Cardiac fibroblast (primary cell): ENCODE data around the gene EPHX1.
A peak's percentile ranks its signal among the peaks of the same experiment; 100 is the strongest.
"Not testable (repeated sequence)": the region's sequence is repeated elsewhere in the genome, so short reads cannot be mapped to it uniquely, and the experiment has no call there.

Source experiments
- DNase-seq, 2 donors: peaks; one replicate each; pipeline versions ENCODE4 v3.0.0 to v3.0.0-alpha.2; 2010; ENCODE audit warnings: low read depth in 2 of 2
- H3K4me3 ChIP-seq, 2 donors: replicated peaks in 1 of 2; 1 replicate in 1 of 2; 2 replicates in 1 of 2; pipeline ENCODE4 v1.5.1; 2011; ENCODE audit warnings: low read depth in 2 of 2, low read length in 2 of 2, mild to moderate bottlenecking in 2 of 2, moderate library complexity in 1 of 2
- TF ChIP-seq, protein P1 (sequence below): IDR thresholded peaks from one replicate; pipeline ENCODE4 v1.5.1; 2011; ENCODE audit warnings: low read depth, mild to moderate bottlenecking, low read length, inconsistent platforms

The EPHX1 gene

DNA sequence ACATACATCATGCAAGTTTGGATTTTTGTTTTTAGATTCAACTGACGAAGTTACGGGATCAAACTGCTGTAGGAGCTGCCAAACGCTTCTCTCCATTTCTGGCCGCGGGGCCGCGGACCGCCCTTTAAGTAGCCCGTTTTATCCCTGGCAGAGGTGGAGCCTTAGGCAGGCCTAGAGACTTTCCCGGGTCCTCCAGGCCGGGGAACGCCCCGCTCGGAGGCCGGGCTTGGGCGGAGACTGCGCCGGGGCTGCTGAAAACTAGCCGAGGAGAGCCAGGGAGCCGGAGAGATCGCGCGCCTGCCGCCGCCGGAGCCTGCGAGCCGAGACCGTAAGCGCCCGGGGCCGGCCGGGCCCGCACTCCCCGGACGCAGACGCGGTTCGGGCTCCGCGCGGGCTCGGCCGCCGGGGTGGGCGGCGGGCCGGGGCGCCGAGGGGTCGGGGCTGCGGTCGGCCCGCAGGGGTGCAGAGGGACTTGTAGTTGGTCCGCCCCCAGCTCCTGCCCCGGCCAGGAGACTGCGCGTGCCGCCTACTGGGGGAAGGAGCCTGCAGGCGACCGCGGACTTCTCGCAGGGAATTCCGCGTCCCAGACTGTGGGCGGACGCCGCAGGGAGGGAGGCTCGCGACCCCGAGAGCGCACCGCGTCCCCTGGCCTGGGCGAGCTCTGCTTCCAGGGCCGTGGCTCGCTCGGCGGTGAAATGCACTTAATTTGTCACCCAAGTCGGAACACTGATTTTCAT is at the start of gene EPHX1:
Gene EPHX1, plus strand, starts transcription at position 283 of the 737 bp plus-strand sequence. CDS start 18,606 bp downstream, outside the sequence.
- TF ChIP-seq, protein P1, sequence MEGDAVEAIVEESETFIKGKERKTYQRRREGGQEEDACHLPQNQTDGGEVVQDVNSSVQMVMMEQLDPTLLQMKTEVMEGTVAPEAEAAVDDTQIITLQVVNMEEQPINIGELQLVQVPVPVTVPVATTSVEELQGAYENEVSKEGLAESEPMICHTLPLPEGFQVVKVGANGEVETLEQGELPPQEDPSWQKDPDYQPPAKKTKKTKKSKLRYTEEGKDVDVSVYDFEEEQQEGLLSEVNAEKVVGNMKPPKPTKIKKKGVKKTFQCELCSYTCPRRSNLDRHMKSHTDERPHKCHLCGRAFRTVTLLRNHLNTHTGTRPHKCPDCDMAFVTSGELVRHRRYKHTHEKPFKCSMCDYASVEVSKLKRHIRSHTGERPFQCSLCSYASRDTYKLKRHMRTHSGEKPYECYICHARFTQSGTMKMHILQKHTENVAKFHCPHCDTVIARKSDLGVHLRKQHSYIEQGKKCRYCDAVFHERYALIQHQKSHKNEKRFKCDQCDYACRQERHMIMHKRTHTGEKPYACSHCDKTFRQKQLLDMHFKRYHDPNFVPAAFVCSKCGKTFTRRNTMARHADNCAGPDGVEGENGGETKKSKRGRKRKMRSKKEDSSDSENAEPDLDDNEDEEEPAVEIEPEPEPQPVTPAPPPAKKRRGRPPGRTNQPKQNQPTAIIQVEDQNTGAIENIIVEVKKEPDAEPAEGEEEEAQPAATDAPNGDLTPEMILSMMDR, result peak; percentile 33
- peak within 1 kb of the TSS; percentile 68 to 75 for H3K4me3 ChIP-seq
- DNase-seq, result peak; percentile 85 to 92

DNA sequence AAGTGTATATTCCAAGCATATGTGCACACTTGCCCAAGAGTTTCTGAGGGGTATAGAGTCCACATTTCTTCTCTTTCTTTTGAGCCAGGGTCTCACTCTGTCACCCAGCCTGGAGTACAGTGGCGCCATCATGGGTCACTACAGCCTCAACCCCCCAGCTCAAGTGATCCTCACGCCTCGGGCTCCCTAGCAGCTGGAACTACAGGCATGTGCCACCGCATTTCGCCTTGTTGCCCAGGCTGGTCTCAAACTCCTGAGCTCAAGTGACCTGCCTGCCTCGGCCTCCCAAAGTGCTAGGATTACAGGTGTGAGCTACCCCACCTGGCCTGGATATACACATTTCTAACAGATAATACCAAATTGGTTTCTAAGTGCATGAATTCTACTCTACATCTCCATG is 49.4 kb upstream of the EPHX1 start:
- H3K4me3 ChIP-seq, result no peak overlapping the region
- DNase-seq, result no peak

DNA sequence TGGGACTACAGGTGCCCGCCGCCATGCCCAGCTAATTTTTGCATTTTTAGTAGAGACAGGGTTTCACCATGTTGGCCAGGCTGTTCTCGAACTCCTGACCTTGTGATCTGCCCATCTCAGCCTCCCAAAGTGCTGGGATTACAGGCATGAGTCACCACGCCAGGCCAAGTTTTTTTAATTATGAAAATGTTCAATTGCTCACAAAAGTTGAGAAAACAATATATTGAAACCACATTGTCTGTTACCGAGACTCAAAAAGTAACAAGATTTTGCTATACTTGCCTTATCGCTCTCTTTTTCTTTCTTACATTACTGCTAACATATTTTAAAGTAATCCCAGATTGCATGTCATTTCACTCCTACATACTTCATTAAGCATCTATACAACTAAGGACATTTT is 48.5 kb upstream of the EPHX1 start:
- DNase-seq, result not testable (repeated sequence)

More for the DNA sequence above, 49.4 kb upstream of the EPHX1 start:
- TF ChIP-seq, protein P1, result no peak

DNA sequence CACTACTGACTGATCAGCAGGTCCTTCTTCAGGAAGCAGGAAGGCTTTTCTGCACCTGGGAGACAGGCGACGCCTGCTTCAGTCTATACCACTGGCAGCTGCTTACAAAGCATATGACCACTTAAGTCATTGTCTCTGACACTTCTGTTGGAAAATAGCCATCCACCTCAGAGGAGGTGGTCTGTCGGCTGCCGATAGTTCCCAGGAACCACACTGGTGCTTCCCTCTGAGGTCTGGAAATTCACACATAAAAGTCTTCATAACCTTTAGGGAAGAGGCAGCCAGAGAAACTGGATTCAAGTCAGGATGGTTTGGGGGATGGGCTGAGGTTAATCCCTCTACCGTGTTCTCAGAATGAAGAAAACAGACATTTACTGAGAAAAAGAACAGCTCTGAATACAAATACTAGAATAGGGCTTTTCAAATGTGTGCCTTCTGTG is 47.9 kb upstream of the EPHX1 start:
- peak in 1 of 2 donors; percentile 36 for DNase-seq
- H3K4me3 ChIP-seq, result no peak overlapping the region
- TF ChIP-seq, protein P1, result no peak

More for the DNA sequence above, 48.5 kb upstream of the EPHX1 start:
- H3K4me3 ChIP-seq, result not testable (repeated sequence)

DNA sequence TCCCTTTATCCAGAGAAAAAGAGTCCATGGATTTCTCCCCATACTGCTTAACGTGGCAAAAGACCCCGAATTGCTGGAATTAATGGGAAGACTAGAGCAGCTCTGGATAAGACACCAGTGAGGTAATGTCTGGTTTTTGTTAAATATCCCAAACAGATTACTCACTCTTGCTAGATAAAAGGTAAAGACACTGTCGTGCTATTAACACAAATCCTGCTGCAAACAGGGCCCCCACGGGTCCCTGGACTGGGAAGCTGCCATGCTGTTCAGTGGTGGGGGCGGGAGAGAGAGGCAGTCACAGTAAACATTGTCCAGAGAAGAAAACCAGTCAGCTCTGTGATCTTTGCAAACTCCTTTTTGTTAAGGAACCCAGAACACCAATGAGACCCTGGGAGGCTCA is 47.5 kb upstream of the EPHX1 start:
- H3K4me3 ChIP-seq, result no peak overlapping the region
- TF ChIP-seq, protein P1, result no peak
- DNase-seq, result peak in 1 of 2 donors; percentile 57

DNA sequence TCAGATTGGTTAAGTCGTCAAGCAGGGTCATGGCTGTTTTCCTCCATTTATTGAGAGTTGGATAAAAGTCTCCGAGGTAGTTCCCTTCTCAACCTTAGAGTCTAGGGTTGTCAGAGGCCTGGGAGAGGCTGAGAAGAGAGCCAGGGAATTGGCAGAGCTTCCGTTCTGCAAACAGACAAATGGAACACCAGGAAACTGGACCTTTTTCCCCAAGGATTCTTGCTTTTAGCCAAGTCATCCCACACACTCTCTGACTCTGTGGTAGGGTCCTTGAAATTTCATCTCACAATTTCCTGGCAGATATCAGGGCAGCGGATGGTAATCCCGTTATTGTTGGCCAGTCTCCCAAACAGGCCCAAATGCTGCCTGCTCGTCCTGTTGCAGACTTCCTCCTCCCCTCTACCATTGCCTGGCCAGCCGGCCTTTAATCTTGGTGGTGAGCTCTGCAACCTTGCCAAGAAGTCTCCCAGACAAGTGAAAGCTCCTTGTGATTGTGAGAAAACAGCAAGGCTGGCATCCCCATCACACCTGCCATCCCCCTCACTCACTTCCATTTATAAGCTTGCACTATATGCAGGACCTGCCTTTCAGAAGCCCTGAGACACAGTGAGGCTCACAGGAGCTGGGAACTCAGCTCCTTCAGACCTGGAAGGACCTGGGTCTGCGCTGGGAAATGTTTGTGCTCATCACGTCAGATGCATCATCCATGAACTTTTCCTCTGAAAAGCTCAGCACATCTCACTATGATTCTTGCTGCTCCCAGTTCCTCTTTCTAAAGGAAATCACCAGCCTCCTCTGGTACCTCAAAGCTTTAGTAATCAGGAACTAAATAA is 46.0 kb upstream of the EPHX1 start:
- H3K4me3 ChIP-seq, result no peak overlapping the region
- DNase-seq, result peak; percentile 65 to 93
- TF ChIP-seq, protein P1, result no peak
